Immature natural killer cell (primary cell): ENCODE data around the gene TMEM94. TPM values are rescaled to one million over a fixed set of nuclear protein-coding genes. Genes with fewer than 3 reads are reported as not detected.
"Not testable (repeated sequence)": the region's sequence is repeated elsewhere in the genome, so short reads cannot be mapped to it uniquely, and the experiment has no call there.

Experiments
- DNase-seq, 3 donors: peaks; one replicate each; pipeline ENCODE4 v3.0.0; 2022; ENCODE audit warnings: mixed read lengths in 1 of 3
- H3K27ac Mint-ChIP-seq, 6 donors: one replicate each; pipeline ENCODE4 v1.8.0; 2020; ENCODE audit warnings: mixed read lengths in 6 of 6, mild to moderate bottlenecking in 5 of 6, inconsistent platforms in 4 of 6, moderate library complexity in 3 of 6
- H3K27me3 Mint-ChIP-seq, 3 donors: one replicate each; pipeline ENCODE4 v1.8.0; 2020 to 2021; ENCODE audit warnings: low read depth in 3 of 3, mild to moderate bottlenecking in 3 of 3, mixed read lengths in 3 of 3, moderate library complexity in 3 of 3, inconsistent platforms in 1 of 3
- H3K36me3 Mint-ChIP-seq, 3 donors: one replicate each; pipeline ENCODE4 v1.8.0; 2020; ENCODE audit warnings: mixed read lengths in 3 of 3, inconsistent platforms in 2 of 3, mild to moderate bottlenecking in 2 of 3
- H3K4me1 Mint-ChIP-seq, 2 donors: one replicate each; pipeline ENCODE4 v1.8.0; 2020; ENCODE audit warnings: inconsistent platforms in 2 of 2, mild to moderate bottlenecking in 2 of 2, mixed read lengths in 2 of 2, moderate library complexity in 1 of 2
- H3K4me3 Mint-ChIP-seq, 5 donors: one replicate each; pipeline ENCODE4 v1.8.0; 2020; ENCODE audit warnings: mild to moderate bottlenecking in 5 of 5, mixed read lengths in 5 of 5, inconsistent platforms in 3 of 5, moderate library complexity in 3 of 5
- H3K9me3 Mint-ChIP-seq, 6 donors: one replicate each; pipeline ENCODE4 v1.8.0; 2020; ENCODE audit warnings: mild to moderate bottlenecking in 6 of 6, mixed read lengths in 6 of 6, inconsistent platforms in 4 of 6, moderate library complexity in 3 of 6
- polyA plus RNA-seq, 3 donors: library from polyadenylated mRNA; unstranded; fragments of 300-500 nt; fragmentation: Illumina TruSeq; gene quantifications; one replicate each; pipeline ENCODE4 v1.2.3, GENCODE V29; 2021

The TMEM94 gene
- polyA plus RNA-seq, 3 donors from 2014 or later: 3.2 to 21.9 (median 9.3) TPM

GRCh38 chr17:75516619-75517296, 60.3 kb downstream of the TMEM94 start:
- Mint-ChIP-seq H3K4me3 (peak overlapping the region; percentile 86 to 95 (median 91)), H3K4me1 (peaks cover 30 to 33% of the 10 kb centered on the region in 2 donors), H3K27me3 (peaks cover 3 to 17% (median 16%) of the 10 kb centered on the region in 3 donors), H3K36me3 (peaks cover 6 to 15% (median 8%) of the 10 kb centered on the region in 3 donors), H3K27ac (peak overlapping the region; percentile 96 to 100 (median 98)), H3K9me3 (no peaks in the 10 kb centered on the region)
- DNase-seq: peak; percentile 33 to 41 (median 38)

GRCh38 chr17:75517297-75517865, 60.9 kb downstream of the TMEM94 start:
- Mint-ChIP-seq H3K9me3 (no peaks in the 10 kb centered on the region), H3K4me3 (peak overlapping the region; percentile 86 to 95 (median 91)), H3K27me3 (peaks cover 3 to 17% (median 16%) of the 10 kb centered on the region in 3 donors), H3K36me3 (peaks cover 8 to 17% (median 10%) of the 10 kb centered on the region in 3 donors), H3K4me1 (peaks cover 30 to 33% of the 10 kb centered on the region in 2 donors), H3K27ac (peak overlapping the region; percentile 96 to 100 (median 98))
- DNase-seq: peak; percentile 38 to 55 (median 46)

GRCh38 chr17:75518201-75518600, 61.8 kb downstream of the TMEM94 start:
- Mint-ChIP-seq H3K4me3 (peak overlapping the region; percentile 86 to 95 (median 91)), H3K36me3 (peaks cover 14 to 20% (median 15%) of the 10 kb centered on the region in 3 donors), H3K9me3 (no peaks in the 10 kb centered on the region), H3K27me3 (peaks cover 3 to 17% (median 16%) of the 10 kb centered on the region in 3 donors), H3K27ac (peak overlapping the region; percentile 96 to 100 (median 98)), H3K4me1 (peaks cover 30 to 33% of the 10 kb centered on the region in 2 donors)
- peak; percentile 86 to 89 (median 88) for DNase-seq

GRCh38 chr17:75518983-75519537, 62.6 kb downstream of the TMEM94 start:
- H3K27me3 Mint-ChIP-seq: peaks cover 4 to 17% (median 15%) of the 10 kb centered on the region in 3 donors
- peak overlapping the region; percentile 96 to 100 (median 98) for H3K27ac Mint-ChIP-seq
- no peaks in the 10 kb centered on the region for H3K9me3 Mint-ChIP-seq
- DNase-seq: no peak
- peaks cover 14 to 25% (median 17%) of the 10 kb centered on the region in 3 donors for H3K36me3 Mint-ChIP-seq
- peak overlapping the region in 4 of 5 donors; percentile 86 to 95 (median 89) for H3K4me3 Mint-ChIP-seq
- H3K4me1 Mint-ChIP-seq: peaks cover 33 to 35% of the 10 kb centered on the region in 2 donors

GRCh38 chr17:75520413-75520812, 64.0 kb downstream of the TMEM94 start:
- not testable (repeated sequence) for DNase-seq, H3K4me3 Mint-ChIP-seq, H3K9me3 Mint-ChIP-seq, H3K27ac Mint-ChIP-seq
- Mint-ChIP-seq H3K36me3 (peaks cover 14 to 25% (median 17%) of the 10 kb centered on the region in 3 donors), H3K27me3 (peaks cover 8 to 17% (median 13%) of the 10 kb centered on the region in 3 donors), H3K4me1 (peaks cover 33 to 37% of the 10 kb centered on the region in 2 donors)

- H3K27me3 Mint-ChIP-seq: peaks cover 8 to 17% (median 13%) of the 10 kb centered on the region in 3 donors
- H3K27ac Mint-ChIP-seq: peak overlapping the region in 2 of 6 donors; percentile 36 to 40
- H3K4me1 Mint-ChIP-seq: peaks cover 35 to 39% of the 10 kb centered on the region in 2 donors
- no peaks in the 10 kb centered on the region for H3K9me3 Mint-ChIP-seq
- H3K36me3 Mint-ChIP-seq: peaks cover 14 to 25% (median 17%) of the 10 kb centered on the region in 3 donors
- no peak for DNase-seq
- H3K4me3 Mint-ChIP-seq: no peak overlapping the region
Measured at GRCh38 chr17:75521290-75521689, 64.9 kb downstream of the TMEM94 start.

- H3K4me3 Mint-ChIP-seq: no peak overlapping the region
- H3K27me3 Mint-ChIP-seq: peaks cover 8 to 15% (median 11%) of the 10 kb centered on the region in 3 donors
- H3K27ac Mint-ChIP-seq: peak overlapping the region in 3 of 6 donors; percentile 45 to 85 (median 57)
- H3K9me3 Mint-ChIP-seq: no peaks in the 10 kb centered on the region
- H3K36me3 Mint-ChIP-seq: peaks cover 14 to 25% (median 17%) of the 10 kb centered on the region in 3 donors
- no peak for DNase-seq
- H3K4me1 Mint-ChIP-seq: peaks cover 40 to 46% of the 10 kb centered on the region in 2 donors
Measured at GRCh38 chr17:75521951-75522727, 65.7 kb downstream of the TMEM94 start.

- no peak for DNase-seq
- Mint-ChIP-seq H3K4me3 (peak overlapping the region in 4 of 5 donors; percentile 23 to 77 (median 53)), H3K27me3 (peaks cover under 1 to 5% (median under 1%) of the 10 kb centered on the region in 3 donors), H3K9me3 (no peaks in the 10 kb centered on the region), H3K4me1 (peaks cover 30 to 39% of the 10 kb centered on the region in 2 donors), H3K36me3 (peaks cover 10 to 21% (median 14%) of the 10 kb centered on the region in 3 donors), H3K27ac (peak overlapping the region in 5 of 6 donors; percentile 6 to 86 (median 76))
Measured at GRCh38 chr17:75523647-75524046, 67.2 kb downstream of the TMEM94 start.

- peak overlapping the region; percentile 35 to 77 (median 71) for H3K4me3 Mint-ChIP-seq
- peak in 1 of 3 donors; percentile 11 for DNase-seq
- peaks cover 8 to 20% (median 13%) of the 10 kb centered on the region in 3 donors for H3K36me3 Mint-ChIP-seq
- peaks cover 0 to 5% (median 0%) of the 10 kb centered on the region in 3 donors for H3K27me3 Mint-ChIP-seq
- peak overlapping the region; percentile 56 to 86 (median 70) for H3K27ac Mint-ChIP-seq
- no peaks in the 10 kb centered on the region for H3K9me3 Mint-ChIP-seq
- peaks cover 23 to 33% of the 10 kb centered on the region in 2 donors for H3K4me1 Mint-ChIP-seq
Measured at GRCh38 chr17:75524269-75524969, 68.0 kb downstream of the TMEM94 start.

GRCh38 chr17:75524970-75525805, 68.8 kb downstream of the TMEM94 start, which contains the start of gene LLGL2:
Gene LLGL2, plus strand, starts transcription at chr17:75525697. Its CDS starts 17,730 bp downstream, at chr17:75543427.
- Mint-ChIP-seq H3K9me3 (no peaks in the 10 kb centered on the region), H3K27me3 (peaks cover 0 to 5% (median 0%) of the 10 kb centered on the region in 3 donors), H3K4me1 (peaks cover 16 to 33% of the 10 kb centered on the region in 2 donors)

GRCh38 chr17:75525806-75526554, 69.5 kb downstream of the TMEM94 start:
- Mint-ChIP-seq H3K4me3 (peak overlapping the region; percentile 90 to 96 (median 92)), H3K27ac (peak overlapping the region; percentile 81 to 91 (median 85)), H3K4me1 (peaks cover 21 to 36% of the 10 kb centered on the region in 2 donors), H3K27me3 (peaks cover 0 to 5% (median 0%) of the 10 kb centered on the region in 3 donors), H3K36me3 (peaks cover 10 to 16% (median 12%) of the 10 kb centered on the region in 3 donors), H3K9me3 (no peaks in the 10 kb centered on the region)
- DNase-seq: peak in 2 of 3 donors; percentile 17 to 22

More at GRCh38 chr17:75524970-75525805, 68.8 kb downstream of the TMEM94 start, which contains the start of gene LLGL2:
- Mint-ChIP-seq H3K4me3 (peak within 1 kb of the TSS; percentile 90 to 96 (median 92)), H3K36me3 (peaks cover 10 to 20% (median 12%) of the 10 kb centered on the region in 3 donors), H3K27ac (peak within 1 kb of the TSS; percentile 81 to 91 (median 85))
- peak; percentile 83 to 87 (median 86) for DNase-seq
